NCI-H1417 (cell line): ENCODE results near the gene HIGD1B.
A peak's percentile ranks its signal among the peaks of the same experiment; 100 is the strongest.

ENCODE experiments used
- DNase-seq, 3 experiments: peaks; one replicate each; lab custom pipeline; 2025; lab: John Stamatoyannopoulos, UW

The HIGD1B gene

GRCh38 chr17:44878627-44879221, 31.0 kb downstream of the HIGD1B start:
- peak in 2 of 3 experiments; percentile 7 to 63 for DNase-seq

- no peak for DNase-seq
These were observed 31.7 kb downstream of the HIGD1B start for GRCh38 chr17:44879376-44879775.

GRCh38 chr17:44880062-44880461, 32.4 kb downstream of the HIGD1B start:
- no peak for DNase-seq

GRCh38 chr17:44881145-44881544, 33.5 kb downstream of the HIGD1B start:
- DNase-seq = no peak

GRCh38 chr17:44884941-44885340, 37.3 kb downstream of the HIGD1B start:
- DNase-seq = no peak

GRCh38 chr17:44887016-44887415, 39.3 kb downstream of the HIGD1B start:
- no peak for DNase-seq

- no peak for DNase-seq
These were observed 40.6 kb downstream of the HIGD1B start for GRCh38 chr17:44887971-44888954.

- no peak for DNase-seq
These were observed 41.3 kb downstream of the HIGD1B start for GRCh38 chr17:44889003-44889402.

- no peak for DNase-seq
These were observed 44.6 kb downstream of the HIGD1B start for GRCh38 chr17:44892250-44892649.

GRCh38 chr17:44894642-44895041, 47.0 kb downstream of the HIGD1B start:
- DNase-seq = no peak

- no peak for DNase-seq
These were observed 51.0 kb downstream of the HIGD1B start for GRCh38 chr17:44898768-44899073.

- DNase-seq = peak; percentile 93 to 98 (median 98)
These were observed 51.5 kb downstream of the HIGD1B start, which contains the start of gene EFTUD2 for GRCh38 chr17:44899074-44899782. EFTUD2 (minus strand) TSS chr17:44899445; CDS start chr17:44894521, 4,924 bp downstream.
